ENCODE measurements around the gene GPC6.

DNA sequence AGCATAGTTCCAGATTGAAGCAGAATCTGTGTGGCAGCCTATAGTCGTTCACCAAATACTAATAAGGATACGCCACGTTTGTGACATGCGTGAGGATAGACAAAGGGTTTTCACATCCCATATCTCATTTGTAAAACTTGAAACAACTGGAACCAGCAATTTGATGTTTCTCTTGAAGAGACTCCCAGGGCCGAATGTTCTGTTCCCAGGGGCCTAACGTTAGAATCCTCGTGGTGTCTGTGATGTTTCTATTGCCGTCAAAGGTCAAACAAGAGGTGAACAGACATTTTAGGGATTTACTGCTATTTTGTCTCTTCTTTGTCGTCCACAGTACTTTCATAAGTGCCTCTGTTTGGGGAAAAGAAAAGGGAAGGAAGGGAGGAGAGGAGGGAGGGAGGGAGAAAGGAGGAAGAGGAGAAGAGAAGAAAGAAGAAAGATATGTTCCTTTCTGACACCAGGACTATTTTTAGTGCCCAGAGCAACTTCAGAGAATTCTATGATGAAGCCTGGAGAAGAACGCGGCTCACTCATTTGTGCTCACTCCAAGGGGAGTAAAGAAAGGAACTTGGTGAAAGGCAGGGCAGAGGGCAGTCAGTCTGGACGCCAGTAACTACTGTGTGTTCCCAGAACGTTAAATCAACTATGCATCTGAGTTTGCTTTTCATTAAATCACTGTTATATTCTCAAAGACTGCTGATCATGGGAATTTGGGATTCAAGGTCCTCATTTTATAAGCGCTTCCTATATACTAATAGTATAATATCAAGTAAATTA, 1098.3 kb downstream of the GPC6 start:
- TF ChIP-seq GABPA (IDR thresholded peaks at IDR 0.05; ENCODE audit: low read depth) (no peak), CTCF (IDR thresholded peaks at IDR 0.05) (no peak), EZH2phosphoT487 (IDR thresholded peaks at IDR 0.05; ENCODE audit: borderline replicate concordance, low read depth) (no peak), YY1 (IDR thresholded peaks at IDR 0.05; ENCODE audit: low read depth) (no peak), SIN3A (IDR thresholded peaks at IDR 0.05; ENCODE audit: borderline replicate concordance, low read depth, low read length) (no peak), EP300 (IDR thresholded peaks at IDR 0.05; ENCODE audit: borderline replicate concordance in 1 of 2, low read depth in 1 of 2, low read length in 1 of 2) (no peak), CHD2 (IDR thresholded peaks at IDR 0.05; ENCODE audit: low read length, partially characterized antibody) (no peak), RCOR1 (IDR thresholded peaks at IDR 0.05; ENCODE audit: low read length) (no peak), RFX5 (IDR thresholded peaks at IDR 0.05; ENCODE audit: low read length) (no peak), POLR2AphosphoS5 (IDR thresholded peaks at IDR 0.05; ENCODE audit: low read depth, low read length) (no peak), MEF2A (IDR thresholded peaks at IDR 0.05; ENCODE audit: borderline replicate concordance, low read depth) (no peak), NRF1 (IDR thresholded peaks at IDR 0.05; ENCODE audit: low read depth, low read length) (no peak), JUND (IDR thresholded peaks at IDR 0.05) (no peak)
- TF ChIP-seq, protein P1, sequence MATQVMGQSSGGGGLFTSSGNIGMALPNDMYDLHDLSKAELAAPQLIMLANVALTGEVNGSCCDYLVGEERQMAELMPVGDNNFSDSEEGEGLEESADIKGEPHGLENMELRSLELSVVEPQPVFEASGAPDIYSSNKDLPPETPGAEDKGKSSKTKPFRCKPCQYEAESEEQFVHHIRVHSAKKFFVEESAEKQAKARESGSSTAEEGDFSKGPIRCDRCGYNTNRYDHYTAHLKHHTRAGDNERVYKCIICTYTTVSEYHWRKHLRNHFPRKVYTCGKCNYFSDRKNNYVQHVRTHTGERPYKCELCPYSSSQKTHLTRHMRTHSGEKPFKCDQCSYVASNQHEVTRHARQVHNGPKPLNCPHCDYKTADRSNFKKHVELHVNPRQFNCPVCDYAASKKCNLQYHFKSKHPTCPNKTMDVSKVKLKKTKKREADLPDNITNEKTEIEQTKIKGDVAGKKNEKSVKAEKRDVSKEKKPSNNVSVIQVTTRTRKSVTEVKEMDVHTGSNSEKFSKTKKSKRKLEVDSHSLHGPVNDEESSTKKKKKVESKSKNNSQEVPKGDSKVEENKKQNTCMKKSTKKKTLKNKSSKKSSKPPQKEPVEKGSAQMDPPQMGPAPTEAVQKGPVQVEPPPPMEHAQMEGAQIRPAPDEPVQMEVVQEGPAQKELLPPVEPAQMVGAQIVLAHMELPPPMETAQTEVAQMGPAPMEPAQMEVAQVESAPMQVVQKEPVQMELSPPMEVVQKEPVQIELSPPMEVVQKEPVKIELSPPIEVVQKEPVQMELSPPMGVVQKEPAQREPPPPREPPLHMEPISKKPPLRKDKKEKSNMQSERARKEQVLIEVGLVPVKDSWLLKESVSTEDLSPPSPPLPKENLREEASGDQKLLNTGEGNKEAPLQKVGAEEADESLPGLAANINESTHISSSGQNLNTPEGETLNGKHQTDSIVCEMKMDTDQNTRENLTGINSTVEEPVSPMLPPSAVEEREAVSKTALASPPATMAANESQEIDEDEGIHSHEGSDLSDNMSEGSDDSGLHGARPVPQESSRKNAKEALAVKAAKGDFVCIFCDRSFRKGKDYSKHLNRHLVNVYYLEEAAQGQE (IDR thresholded peaks at IDR 0.05; ENCODE audit: low read depth, low read length), result no peak
